ENCODE data around the gene MFAP5. TPM values are rescaled to one million over a fixed set of nuclear protein-coding genes. Genes with fewer than 3 reads are reported as not detected.
A peak's percentile ranks its signal among the peaks of the same experiment; 100 is the strongest.
"Not testable (repeated sequence)": the region's sequence is repeated elsewhere in the genome, so short reads cannot be mapped to it uniquely, and the experiment has no call there.

MFAP5 gene
- total and polyA plus RNA-seq, 10 of the 15 experiments (the other 5 are each of a cell fraction or from before 2014, with no cell fraction given), result 0.06 to 0.14 (median 0.12) TPM; not detected in 7

DNA sequence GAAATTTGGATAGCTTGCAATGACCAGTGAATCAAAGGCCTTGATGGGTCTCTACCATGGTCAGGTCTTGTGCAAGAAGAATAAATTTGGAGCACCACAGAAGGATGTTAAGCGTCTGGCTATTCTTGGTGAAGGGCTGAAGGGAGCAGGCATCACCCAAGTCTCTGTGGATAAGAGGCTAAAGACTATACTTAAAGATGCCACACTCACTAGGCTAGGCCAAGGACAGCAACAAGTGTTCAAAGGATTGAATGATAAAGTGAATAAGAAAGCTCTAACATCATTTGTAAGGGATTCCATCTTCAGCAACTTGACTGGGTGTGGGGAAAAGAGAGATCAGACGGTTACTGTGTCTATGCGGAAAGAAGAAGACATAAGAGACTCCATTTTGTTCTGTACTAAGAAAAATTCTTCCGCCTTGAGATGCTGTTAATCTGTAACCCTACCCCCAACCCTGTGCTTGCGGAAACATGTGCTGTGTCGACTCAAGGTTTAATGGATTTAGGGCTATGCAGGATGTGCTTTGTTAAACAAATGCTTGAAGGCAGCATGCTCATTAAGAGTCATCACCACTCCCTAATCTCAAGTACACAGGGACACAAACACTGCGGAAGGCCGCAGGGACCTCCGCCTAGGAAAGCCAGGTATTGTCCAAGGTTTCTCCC, 27.2 kb downstream of the MFAP5 start:
- SMC1A ChIA-PET (ENCODE audit: uncharacterized antibody, unreplicated experiment); ATAC-seq; H3K4me2 ChIP-seq (ENCODE audit: control insufficient read depth, insufficient read depth); H3K27ac ChIP-seq (ENCODE audit: control insufficient read depth, insufficient read depth); H3K9me3 ChIP-seq (replicated peaks; ENCODE audit: control insufficient read depth, insufficient read depth, low read length); intact Hi-C loops (cut with micrococcal nuclease; ENCODE audit: unreplicated experiment); H3K9ac ChIP-seq (ENCODE audit: control insufficient read depth, insufficient read depth, low read length); FAIRE-seq; H3K79me2 ChIP-seq (ENCODE audit: control insufficient read depth, insufficient read depth, low read length); H2AFZ ChIP-seq (ENCODE audit: control insufficient read depth, low read depth, low read length); H3K4me1 ChIP-seq (ENCODE audit: control insufficient read depth, insufficient read depth, low read length); H4K20me1 ChIP-seq (ENCODE audit: control insufficient read depth, insufficient read depth); DNase-seq (ENCODE audit: low read depth, low spot score); H3K27me3 ChIP-seq (replicated peaks in 1 of 2; ENCODE audit: control insufficient read depth in 2 of 2, insufficient read depth in 2 of 2, low read length in 1 of 2); H3K36me3 ChIP-seq (ENCODE audit: control insufficient read depth in 2 of 2, insufficient read depth in 2 of 2, low read length in 1 of 2); RAD21 ChIA-PET (ENCODE audit: unreplicated experiment); H3K4me3 ChIP-seq; BruUV-seq (replicated peaks): not testable (repeated sequence)
- ChIA-PET CTCF (interaction anchor here (0.8 kb wide), 1 partner anchor 8 kb away, joined by 3 read pairs; no protein-coding TSS in a partner anchor), POLR2A (interaction anchor here (1.2 kb wide), 1 partner anchor 9 kb away, joined by 3 read pairs; no protein-coding TSS in a partner anchor)
- in situ Hi-C loops (cut with MboI), result loop anchor here (25.0 kb wide), 2 partner anchors 1027 to 1673 kb away; partner anchors contain the start of genes CLEC2D, EMG1, PHB2 and PTPN6
- 88% methylated on average over 7 of the region's 9 CpGs for WGBS (ENCODE audit: insufficient coverage, insufficient replicate concordance, low lambda C conversion rate, missing lambda C conversion rate)

DNA sequence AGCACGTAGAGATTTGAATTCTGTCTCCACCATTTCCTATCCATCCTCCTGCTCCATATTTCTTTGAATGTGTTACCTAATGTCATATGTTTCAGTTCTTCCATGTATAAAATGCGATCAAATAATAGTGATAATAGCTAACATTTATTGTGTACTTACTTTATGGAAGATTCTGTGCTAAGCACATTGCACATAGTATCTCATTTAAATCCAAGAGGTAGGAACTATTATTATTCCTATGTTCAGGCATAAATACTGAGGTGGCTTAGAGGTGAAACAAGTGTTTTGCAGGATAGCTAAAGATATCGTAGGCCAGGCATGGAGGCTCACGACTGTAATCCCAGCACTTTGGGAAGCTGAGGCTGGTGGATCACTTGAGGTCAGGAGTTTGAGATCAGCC, 32.5 kb downstream of the MFAP5 start:
- ChIA-PET POLR2A (interaction anchor here (2.2 to 2.6 kb wide), 3 partner anchors 14 to 20 kb away, joined by 13 to 17 read pairs (median 15); no protein-coding TSS in a partner anchor), CTCF (interaction anchor here (1.2 to 5.1 kb wide), 4 partner anchors 12 to 19 kb away, joined by 3 to 57 read pairs (median 15); partner anchors contain the start of gene AICDA), RAD21 (ENCODE audit: unreplicated experiment) (interaction anchor here (1.9 to 5.9 kb wide), 4 partner anchors 15 to 318 kb away, joined by 7 to 81 read pairs (median 28); partner anchors contain the start of gene AICDA), SMC1A (ENCODE audit: uncharacterized antibody, unreplicated experiment) (interaction anchor here (2.9 to 5.0 kb wide), 4 partner anchors 11 to 19 kb away, joined by 13 to 80 read pairs (median 32); partner anchors contain the start of gene AICDA)
- no peaks in the 10 kb centered on the region; the same call in 2 of the 3 replicates for H3K9me3 ChIP-seq (replicated peaks; ENCODE audit: control insufficient read depth, insufficient read depth, low read length)
- no TSS peak for BruUV-seq (replicated peaks)
- H3K36me3 ChIP-seq (ENCODE audit: control insufficient read depth in 2 of 2, insufficient read depth in 2 of 2, low read length in 1 of 2), result no peaks in the 10 kb centered on the region
- in situ Hi-C loops (cut with MboI) (loop anchor here (25.0 kb wide), 2 partner anchors 1032 to 1668 kb away; partner anchors contain the start of genes CLEC2D, EMG1, PHB2 and PTPN6), intact Hi-C loops (cut with micrococcal nuclease; ENCODE audit: unreplicated experiment) (no loop called here)
- no peak overlapping the region for H3K9ac ChIP-seq (ENCODE audit: control insufficient read depth, insufficient read depth, low read length)
- H2AFZ ChIP-seq (ENCODE audit: control insufficient read depth, low read depth, low read length), result no peak overlapping the region
- H3K4me1 ChIP-seq (ENCODE audit: control insufficient read depth, insufficient read depth, low read length), result peaks cover 18% of the 10 kb centered on the region
- no peak for DNase-seq (ENCODE audit: low read depth, low spot score)
- H3K27me3 ChIP-seq (replicated peaks in 1 of 2; ENCODE audit: control insufficient read depth in 2 of 2, insufficient read depth in 2 of 2, low read length in 1 of 2), result no peaks in the 10 kb centered on the region
- no peak for TF ChIP-seq ZNF217 (IDR thresholded peaks at IDR 0.05)
- TF ChIP-seq SMARCA5 (IDR thresholded peaks at IDR 0.05), result peak; percentile 85
- WGBS (ENCODE audit: insufficient coverage, insufficient replicate concordance, low lambda C conversion rate, missing lambda C conversion rate), result 36% methylated on average over 4 of the region's 4 CpGs
- no peaks in the 10 kb centered on the region for H4K20me1 ChIP-seq (ENCODE audit: control insufficient read depth, insufficient read depth)
- no peak overlapping the region for H3K4me2 ChIP-seq (ENCODE audit: control insufficient read depth, insufficient read depth)
- no peak overlapping the region for H3K4me3 ChIP-seq
- ATAC-seq, result no peak
- no peaks in the 10 kb centered on the region for H3K79me2 ChIP-seq (ENCODE audit: control insufficient read depth, insufficient read depth, low read length)
- peak overlapping the region; percentile 75; the same call in 1 of the 2 replicates for H3K27ac ChIP-seq (ENCODE audit: control insufficient read depth, insufficient read depth)
- peak; percentile 7 for FAIRE-seq
